ENCODE results near the gene ZXDA.

Gene ZXDA

GRCh38 chrX:57904176-57904880 is 5.9 kb downstream of the ZXDA start:
- ChIA-PET CTCF (no interaction called here), POLR2A (ENCODE audit: low non-redundant PET) (no interaction called here)
- DNase-seq (ENCODE audit: low spot score) = no peak
- no peak overlapping the region for H3K27ac ChIP-seq
- TF ChIP-seq CTCF (conservative IDR thresholded peaks at IDR 0.05; ENCODE audit: low read depth) = no peak

- no peak for TF ChIP-seq CTCF (conservative IDR thresholded peaks at IDR 0.05; ENCODE audit: low read depth)
- ChIA-PET POLR2A (ENCODE audit: low non-redundant PET) (no interaction called here), CTCF (no interaction called here)
- no peak overlapping the region for H3K27ac ChIP-seq
- no peak for DNase-seq (ENCODE audit: low spot score)
Measured at GRCh38 chrX:57902633-57903032, 7.6 kb downstream of the ZXDA start.

- no peak for TF ChIP-seq CTCF (conservative IDR thresholded peaks at IDR 0.05; ENCODE audit: low read depth)
- ChIA-PET POLR2A (ENCODE audit: low non-redundant PET) (no interaction called here), CTCF (no interaction called here)
- no peak for DNase-seq (ENCODE audit: low spot score)
- H3K27ac ChIP-seq = no peak overlapping the region
Measured at GRCh38 chrX:57901466-57901865, 8.8 kb downstream of the ZXDA start.

- no peak overlapping the region for H3K27ac ChIP-seq
- CTCF ChIA-PET = no interaction called here
- no peak for DNase-seq (ENCODE audit: low spot score)
Measured at GRCh38 chrX:57900975-57901374, 9.3 kb downstream of the ZXDA start.

GRCh38 chrX:57899906-57900305 is 10.4 kb downstream of the ZXDA start:
- CTCF ChIA-PET = no interaction called here
- no peak overlapping the region for H3K27ac ChIP-seq
- DNase-seq (ENCODE audit: low spot score) = no peak
- TF ChIP-seq CTCF (conservative IDR thresholded peaks at IDR 0.05; ENCODE audit: low read depth) = no peak
- POLR2A ChIA-PET (ENCODE audit: low non-redundant PET) = no interaction called here

More at GRCh38 chrX:57900975-57901374, 9.3 kb downstream of the ZXDA start:
- no peak for TF ChIP-seq CTCF (conservative IDR thresholded peaks at IDR 0.05; ENCODE audit: low read depth)
- POLR2A ChIA-PET (ENCODE audit: low non-redundant PET) = no interaction called here

GRCh38 chrX:57899064-57899463 is 11.2 kb downstream of the ZXDA start:
- no peak overlapping the region for H3K27ac ChIP-seq
- ChIA-PET POLR2A (ENCODE audit: low non-redundant PET) (no interaction called here), CTCF (no interaction called here)
- no peak for TF ChIP-seq CTCF (conservative IDR thresholded peaks at IDR 0.05; ENCODE audit: low read depth)
- DNase-seq (ENCODE audit: low spot score) = no peak

Measured in RWPE1 (cell line).